T-cell (primary cell): Measurements from ENCODE around the gene FKBP1B. TPM values are rescaled to one million over a fixed set of nuclear protein-coding genes. Genes with fewer than 3 reads are reported as not detected.
"Not testable (repeated sequence)": the region's sequence is repeated elsewhere in the genome, so short reads cannot be mapped to it uniquely, and the experiment has no call there.

Experiments
- ATAC-seq, 4 experiments: fragments of 200-7000 bp in 3 of 4; fragments of 150-1000 bp in 1 of 4; cut with Tn5 transposase; replicated peaks in 1 of 4; 1 replicate in 3 of 4; 2 replicates in 1 of 4; pipeline ENCODE4 v1.10.0; 2021; ENCODE audit warnings: moderate library complexity in 3 of 4, mild to moderate bottlenecking in 2 of 4, moderate number of reproducible peaks in 1 of 4
- CTCF ChIA-PET, 2 donors: fragments of 300-600 bp; sonication (Branson Sonifier 250); formaldehyde crosslinking; loops; one replicate each; lab custom pipeline; 2022; ENCODE audit warnings: antibody characterized with exemption in 2 of 2; lab: Charles Lee
- POLR2A ChIA-PET, 2 donors: fragments of 300-600 bp; sonication (Branson Sonifier 250); formaldehyde crosslinking; loops; one replicate each; lab custom pipeline; 2022; ENCODE audit warnings: antibody characterized with exemption in 2 of 2; lab: Charles Lee
- DNase-seq, 35 experiments: peaks; one replicate each; pipeline versions ENCODE4 v3.0.0 to v3.0.0-alpha.2; 2013 to 2023
- H3K27ac ChIP-seq: one replicate; pipeline ENCODE4 v1.5.1; 2013; ENCODE audit warnings: low read length
- H3K27me3 ChIP-seq, 2 experiments: replicated peaks in 1 of 2; 1 replicate in 1 of 2; 2 replicates in 1 of 2; pipeline versions ENCODE4 v1.6.1 to v1.7.0; 2013; ENCODE audit warnings: low read length in 1 of 2, mixed read lengths in 1 of 2; ENCODE audit not compliant: control insufficient read depth in 2 of 2, insufficient read depth in 2 of 2; ENCODE audit errors: extremely low read depth in 1 of 2
- H3K36me3 ChIP-seq, 2 donors: 1 replicate in 1 of 2; 2 replicates in 1 of 2; pipeline versions ENCODE4 v1.6.1 to v1.7.0; 2013; ENCODE audit warnings: low read length in 1 of 2; ENCODE audit not compliant: control insufficient read depth in 2 of 2, insufficient read depth in 1 of 2; ENCODE audit errors: extremely low read depth in 1 of 2
- H3K4me1 ChIP-seq, 2 experiments: 1 replicate in 1 of 2; 2 replicates in 1 of 2; pipeline versions ENCODE4 v1.6.1 to v1.7.0; 2013; ENCODE audit warnings: low read length in 2 of 2, mixed read lengths in 1 of 2; ENCODE audit not compliant: insufficient read depth in 2 of 2, control insufficient read depth in 1 of 2; ENCODE audit errors: extremely low read depth in 1 of 2
- H3K4me3 ChIP-seq, 2 donors: 1 replicate in 1 of 2; 2 replicates in 1 of 2; pipeline versions ENCODE4 v1.5.1 to v1.7.0; 2013; ENCODE audit warnings: mild to moderate bottlenecking in 2 of 2, low read length in 1 of 2, moderate library complexity in 1 of 2; ENCODE audit not compliant: control insufficient read depth in 1 of 2; ENCODE audit errors: extremely low read depth in 1 of 2
- H3K9me3 ChIP-seq: 2 replicates; pipeline ENCODE4 v1.7.0; 2013
- H3K27ac Mint-ChIP-seq, 2 donors: one replicate each; pipeline ENCODE4 v1.8.0; 2020 to 2021; ENCODE audit warnings: mild to moderate bottlenecking in 2 of 2, mixed read lengths in 2 of 2
- H3K27me3 Mint-ChIP-seq, 2 donors: one replicate each; pipeline ENCODE4 v1.8.0; 2021 to 2022; ENCODE audit warnings: mixed read lengths in 2 of 2
- H3K36me3 Mint-ChIP-seq: one replicate; pipeline ENCODE4 v1.8.0; 2021; ENCODE audit warnings: mixed read lengths
- H3K4me1 Mint-ChIP-seq, 3 donors: one replicate each; pipeline ENCODE4 v1.8.0; 2020 to 2022; ENCODE audit warnings: mixed read lengths in 3 of 3, mild to moderate bottlenecking in 1 of 3
- H3K4me3 Mint-ChIP-seq, 3 donors: one replicate each; pipeline ENCODE4 v1.8.0; 2020 to 2022; ENCODE audit warnings: mild to moderate bottlenecking in 3 of 3, mixed read lengths in 3 of 3, moderate library complexity in 3 of 3
- H3K9me3 Mint-ChIP-seq, 3 donors: one replicate each; pipeline ENCODE4 v1.8.0; 2020 to 2022; ENCODE audit warnings: mixed read lengths in 3 of 3
- WGBS: methylation state at CpG from one replicate; pipeline ENCODE4 v1.1.5; 2013; ENCODE audit warnings: missing lambda C conversion rate; ENCODE audit not compliant: insufficient coverage; 5-methylcytosine and 5-hydroxymethylcytosine counted together
- total RNA-seq, 35 experiments: library from RNA in 6 of 35; stranded (reverse) in 6 of 35; fragments of 120-200 nt in 1 of 35; gene quantifications; one replicate each; pipeline versions ENCODE4 v1.2.1 to v1.2.4 and lab custom pipeline; 2013 to 2026

FKBP1B gene
- total RNA-seq, 5 donors from 2014 or later (not counting 1 experiment from before 2014, with no cell fraction given), result 1.2 to 1.5 (median 1.2) TPM

DNA sequence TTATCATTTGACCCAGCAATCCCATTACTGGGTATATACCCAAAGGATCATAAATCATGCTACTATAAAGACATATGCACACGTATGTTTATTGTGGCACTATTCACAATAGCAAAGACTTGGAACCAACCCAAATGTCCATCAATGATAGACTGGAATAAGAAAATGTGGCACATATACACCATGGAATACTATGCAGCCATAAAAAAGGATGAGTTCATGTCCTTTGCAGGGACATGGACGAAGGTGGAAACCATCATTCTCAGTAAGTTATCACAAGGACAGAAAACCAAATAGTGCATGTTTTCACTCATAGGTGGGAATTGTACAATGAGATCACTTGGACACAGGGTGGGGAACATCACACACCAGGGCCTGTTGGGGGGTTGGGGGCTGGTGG, 51.2 kb downstream of the FKBP1B start:
- no CpG with 5 or more reads among the region's 2 CpGs for WGBS
- H3K27me3 ChIP-seq, H3K36me3 ChIP-seq, DNase-seq, CTCF ChIA-PET, H3K4me3 ChIP-seq, POLR2A ChIA-PET, H3K27me3 Mint-ChIP-seq, H3K9me3 ChIP-seq, H3K27ac ChIP-seq, H3K4me1 Mint-ChIP-seq, H3K4me1 ChIP-seq, H3K27ac Mint-ChIP-seq, ATAC-seq, H3K4me3 Mint-ChIP-seq: not testable (repeated sequence)
- H3K9me3 Mint-ChIP-seq, result peaks cover 2 to 15% (median 11%) of the 10 kb centered on the region in 3 donors
- peaks cover 59% of the 10 kb centered on the region for H3K36me3 Mint-ChIP-seq

DNA sequence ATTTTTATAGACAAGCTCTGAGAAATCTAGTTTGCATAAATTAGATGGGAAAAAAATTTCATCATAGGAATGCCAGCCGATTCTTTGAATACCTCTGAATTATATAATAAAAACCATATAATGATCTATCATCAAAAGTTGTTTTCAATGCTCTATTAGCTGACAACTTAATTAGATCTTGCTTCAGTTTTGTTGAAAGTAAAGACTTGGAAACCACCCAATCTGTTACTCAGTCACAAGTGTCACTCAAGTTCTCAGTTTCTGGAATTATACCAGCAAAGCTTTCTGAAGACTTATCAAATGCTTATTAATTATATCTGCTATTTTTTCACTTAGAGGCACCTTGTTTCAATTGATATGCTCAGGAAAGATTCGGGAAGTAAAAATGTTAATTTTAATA, 52.5 kb downstream of the FKBP1B start:
- H3K27ac ChIP-seq, result no peak overlapping the region
- Mint-ChIP-seq H3K9me3 (peaks cover 4 to 24% (median 11%) of the 10 kb centered on the region in 3 donors), H3K27ac (no peak overlapping the region), H3K4me3 (no peak overlapping the region), H3K27me3 (no peaks in the 10 kb centered on the region), H3K4me1 (peaks cover 0 to 5% (median 0%) of the 10 kb centered on the region in 3 donors), H3K36me3 (peaks cover 54% of the 10 kb centered on the region)
- no peaks in the 10 kb centered on the region for H3K27me3 ChIP-seq
- no peaks in the 10 kb centered on the region for H3K9me3 ChIP-seq
- no CpG with 5 or more reads among the region's 2 CpGs for WGBS
- ATAC-seq (no peak), DNase-seq (no peak)
- H3K4me1 ChIP-seq, result no peaks in the 10 kb centered on the region
- H3K36me3 ChIP-seq, result peaks cover 0 to 4% of the 10 kb centered on the region in 2 donors
- CTCF ChIA-PET, result no interaction called here
- POLR2A ChIA-PET, result interaction anchor here in 1 of 2 donors (0.6 kb wide), 1 partner anchor 10 kb away, joined by 12 read pairs; no protein-coding TSS in a partner anchor
- H3K4me3 ChIP-seq, result no peak overlapping the region

DNA sequence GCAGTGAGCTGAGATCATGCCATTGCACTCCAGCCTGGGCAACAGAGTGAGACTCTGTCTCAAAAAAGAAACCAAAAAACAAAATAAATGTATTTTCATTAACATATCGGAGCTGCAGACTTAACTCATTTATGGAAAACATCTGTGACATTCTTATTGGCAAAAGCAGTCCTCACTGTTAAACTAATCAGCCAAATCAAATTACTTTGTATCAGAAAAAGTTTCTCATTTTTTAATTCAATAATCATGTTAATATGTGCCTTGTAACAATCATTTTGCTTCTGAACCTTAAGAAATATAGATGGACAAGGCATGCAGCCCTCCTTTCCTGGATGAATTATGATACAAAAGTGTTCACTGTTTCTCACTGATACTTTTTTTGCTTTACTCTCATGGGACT, 53.1 kb downstream of the FKBP1B start:
- ATAC-seq (no peak), DNase-seq (no peak)
- Mint-ChIP-seq H3K27ac (no peak overlapping the region), H3K9me3 (peaks cover 10 to 30% (median 13%) of the 10 kb centered on the region in 3 donors), H3K4me1 (peaks cover 0 to 5% (median 0%) of the 10 kb centered on the region in 3 donors), H3K4me3 (no peak overlapping the region), H3K36me3 (peaks cover 49% of the 10 kb centered on the region), H3K27me3 (no peaks in the 10 kb centered on the region)
- ChIA-PET POLR2A (interaction anchor here in 1 of 2 donors (0.6 kb wide), 1 partner anchor 10 kb away, joined by 12 read pairs; no protein-coding TSS in a partner anchor), CTCF (no interaction called here)
- no peaks in the 10 kb centered on the region for H3K4me1 ChIP-seq
- no peak overlapping the region for H3K4me3 ChIP-seq
- H3K9me3 ChIP-seq, result peaks cover 2% of the 10 kb centered on the region
- no CpG with 5 or more reads among the region's 1 CpG for WGBS
- H3K27me3 ChIP-seq, result no peaks in the 10 kb centered on the region
- no peak overlapping the region for H3K27ac ChIP-seq
- H3K36me3 ChIP-seq, result peaks cover 0 to 4% of the 10 kb centered on the region in 2 donors

DNA sequence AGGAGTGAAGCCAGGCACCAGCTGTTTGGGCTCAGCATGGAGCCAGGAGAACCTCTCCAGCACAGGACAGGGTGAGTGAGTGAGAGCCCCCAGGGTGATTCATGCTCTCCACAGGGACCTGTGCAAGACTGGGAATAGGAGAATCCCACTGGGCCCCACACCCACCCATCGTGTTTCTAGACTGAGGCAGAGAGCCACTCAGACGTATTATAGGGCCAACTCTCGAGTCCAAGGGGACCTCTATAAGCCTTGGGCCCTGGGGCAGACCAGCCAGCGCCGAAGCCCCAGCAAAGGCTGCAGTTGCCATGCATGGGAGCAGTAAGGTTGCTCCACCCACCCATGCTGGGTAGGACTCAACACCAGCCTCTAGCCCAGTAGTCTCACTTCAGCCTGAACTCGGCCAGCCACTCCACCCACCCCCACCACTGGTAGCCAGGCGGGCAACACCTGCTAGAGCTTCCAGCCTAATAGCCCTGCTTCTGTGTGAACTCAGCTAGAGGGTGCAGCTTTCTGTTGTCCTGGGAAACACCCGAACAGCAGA, 54.6 kb downstream of the FKBP1B start:
- ATAC-seq (no peak), DNase-seq (no peak)
- Histone ChIP-seq H3K9me3 (peaks cover 3% of the 10 kb centered on the region), H3K27me3 (no peaks in the 10 kb centered on the region), H3K27ac (no peak overlapping the region), H3K4me3 (no peak overlapping the region), H3K36me3 (peaks cover 0 to 4% of the 10 kb centered on the region in 2 donors), H3K4me1 (no peaks in the 10 kb centered on the region)
- POLR2A ChIA-PET, result no interaction called here
- Mint-ChIP-seq H3K4me3 (no peak overlapping the region), H3K27me3 (no peaks in the 10 kb centered on the region), H3K4me1 (no peaks in the 10 kb centered on the region), H3K36me3 (peaks cover 47% of the 10 kb centered on the region), H3K9me3 (peaks cover 13 to 40% (median 14%) of the 10 kb centered on the region in 3 donors), H3K27ac (no peak overlapping the region)
- WGBS, result 92% methylated on average over 6 of the region's 8 CpGs
- CTCF ChIA-PET, result no interaction called here

DNA sequence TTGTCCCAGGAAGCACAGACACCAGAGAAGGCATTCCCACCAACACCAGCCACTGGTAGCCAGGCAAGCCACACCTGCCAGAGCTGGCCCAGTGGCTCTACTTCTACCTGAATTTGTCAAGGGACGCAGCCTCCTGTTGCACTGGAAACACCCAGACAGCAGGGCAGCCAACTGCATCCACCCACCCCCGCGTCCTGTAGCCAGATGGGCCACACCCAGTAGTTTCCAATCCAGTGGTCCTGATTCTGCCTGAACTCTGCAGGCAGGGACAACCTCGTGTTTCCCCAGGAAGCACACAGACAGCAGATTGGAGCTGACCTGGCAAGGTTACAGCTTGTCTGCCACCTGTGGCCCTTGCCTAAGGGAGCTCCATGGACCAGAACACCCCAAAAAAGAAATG, 55.4 kb downstream of the FKBP1B start:
- no peaks in the 10 kb centered on the region for H3K27me3 Mint-ChIP-seq
- peaks cover 3% of the 10 kb centered on the region for H3K9me3 ChIP-seq
- H3K9me3 Mint-ChIP-seq, result peaks cover 12 to 37% (median 13%) of the 10 kb centered on the region in 3 donors
- no peaks in the 10 kb centered on the region for H3K4me1 Mint-ChIP-seq
- H3K36me3 Mint-ChIP-seq, result peaks cover 45% of the 10 kb centered on the region
- no peaks in the 10 kb centered on the region for H3K4me1 ChIP-seq
- no peak overlapping the region for H3K4me3 ChIP-seq
- POLR2A ChIA-PET, result no interaction called here
- no peaks in the 10 kb centered on the region for H3K27me3 ChIP-seq
- 90% methylated on average over 4 of the region's 4 CpGs for WGBS
- DNase-seq (no peak), ATAC-seq (no peak)
- no peak overlapping the region for H3K27ac Mint-ChIP-seq
- no peak overlapping the region for H3K27ac ChIP-seq
- H3K36me3 ChIP-seq, result peaks cover 0 to 4% of the 10 kb centered on the region in 2 donors
- H3K4me3 Mint-ChIP-seq, result no peak overlapping the region
- CTCF ChIA-PET, result interaction anchor here (0.6 kb wide), 2 partner anchors 23 to 141 kb away, joined by 3 to 7 read pairs; no protein-coding TSS in a partner anchor

DNA sequence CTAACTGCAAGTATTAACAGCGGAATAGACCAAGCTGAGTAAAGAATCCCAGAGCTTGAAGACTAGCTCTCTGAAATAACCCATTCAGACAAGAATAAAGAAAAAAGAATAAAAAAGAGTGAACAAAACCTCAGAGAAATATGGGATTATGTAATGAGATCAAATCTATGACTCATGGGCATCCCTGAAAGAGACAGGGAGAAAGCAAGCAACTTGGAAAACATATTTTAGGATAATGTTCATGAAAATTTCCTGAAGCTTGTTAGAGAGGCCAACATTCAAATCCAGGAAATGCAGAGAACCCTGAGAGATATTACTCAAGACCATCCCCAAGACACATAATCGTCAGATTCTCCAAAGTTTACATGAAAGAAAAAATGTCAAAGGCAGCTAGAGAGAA, 56.3 kb downstream of the FKBP1B start:
- no peak for ATAC-seq
- no CpG with 5 or more reads among the region's 2 CpGs for WGBS
- Mint-ChIP-seq H3K9me3 (peaks cover 12 to 33% (median 13%) of the 10 kb centered on the region in 3 donors), H3K36me3 (peaks cover 38% of the 10 kb centered on the region), H3K4me1 (no peaks in the 10 kb centered on the region), H3K27me3 (no peaks in the 10 kb centered on the region), H3K27ac (no peak overlapping the region), H3K4me3 (no peak overlapping the region)
- DNase-seq, result no peak
- Histone ChIP-seq H3K9me3 (peaks cover 3% of the 10 kb centered on the region), H3K4me3 (no peak overlapping the region), H3K27ac (no peak overlapping the region), H3K4me1 (no peaks in the 10 kb centered on the region), H3K27me3 (no peaks in the 10 kb centered on the region), H3K36me3 (peaks cover 0 to 4% of the 10 kb centered on the region in 2 donors)
- CTCF ChIA-PET, result interaction anchor here (0.6 kb wide), 2 partner anchors 24 to 142 kb away, joined by 3 to 7 read pairs; no protein-coding TSS in a partner anchor
- POLR2A ChIA-PET, result no interaction called here
